ENCODE results near the gene VEGFB. TPM values are rescaled to one million over a fixed set of nuclear protein-coding genes. Genes with fewer than 3 reads are reported as not detected.

Gene VEGFB
- total RNA-seq, 1 experiment from 2014 or later = 101 TPM

DNA sequence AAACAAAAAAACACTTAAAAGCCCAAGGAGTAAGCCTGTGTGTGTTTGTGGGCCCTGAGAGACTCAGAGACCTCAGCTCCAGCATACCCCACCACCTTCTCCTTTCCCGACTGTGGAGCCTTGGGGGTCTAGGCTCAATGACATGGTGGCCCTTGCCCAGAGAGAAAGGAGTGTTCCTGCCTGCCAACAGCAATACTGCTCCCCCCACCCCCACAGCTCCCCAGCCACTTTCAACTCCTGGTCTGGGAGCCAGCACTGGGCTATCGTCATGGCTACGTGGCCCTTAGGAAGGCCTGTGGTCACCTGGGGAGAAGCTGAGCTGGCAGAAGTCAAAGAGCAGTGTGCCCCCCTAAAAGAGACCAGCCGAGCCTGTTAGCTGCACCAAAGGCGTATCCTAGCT, 9.7 kb downstream of the VEGFB start:
- CTCF ChIA-PET = interaction anchor here (0.9 kb wide), 1 partner anchor 8 kb away, joined by 3 read pairs; no protein-coding TSS in a partner anchor
- DNase-seq (ENCODE audit: low read depth, low spot score) = no peak
- Histone ChIP-seq H3K9me3 (ENCODE audit: control insufficient read depth, insufficient read depth, low read depth, low read length) (no peaks in the 10 kb centered on the region), H3K27ac (ENCODE audit: low read length) (peak overlapping the region; percentile 55), H3K27me3 (ENCODE audit: control insufficient read depth, insufficient read depth, low read length) (no peaks in the 10 kb centered on the region), H3K36me3 (ENCODE audit: control insufficient read depth, insufficient read depth, low read length) (peaks cover 3% of the 10 kb centered on the region; the same call in 1 of the 2 replicates), H3K4me1 (ENCODE audit: control insufficient read depth, insufficient read depth, low read length) (peaks cover 45% of the 10 kb centered on the region), H3K4me3 (ENCODE audit: low read depth in 2 of 2, low read length in 2 of 2) (peak overlapping the region; percentile 20 to 85; a peak in 3 of 4 replicates)
- no peak for TF ChIP-seq TCF7L2 (IDR thresholded peaks at IDR 0.05; ENCODE audit: low read depth, low read length)
- no peak for TF ChIP-seq SIN3A (IDR thresholded peaks at IDR 0.05; ENCODE audit: borderline replicate concordance, insufficient read depth, low read depth, low read length)
- TF ChIP-seq, protein P1, sequence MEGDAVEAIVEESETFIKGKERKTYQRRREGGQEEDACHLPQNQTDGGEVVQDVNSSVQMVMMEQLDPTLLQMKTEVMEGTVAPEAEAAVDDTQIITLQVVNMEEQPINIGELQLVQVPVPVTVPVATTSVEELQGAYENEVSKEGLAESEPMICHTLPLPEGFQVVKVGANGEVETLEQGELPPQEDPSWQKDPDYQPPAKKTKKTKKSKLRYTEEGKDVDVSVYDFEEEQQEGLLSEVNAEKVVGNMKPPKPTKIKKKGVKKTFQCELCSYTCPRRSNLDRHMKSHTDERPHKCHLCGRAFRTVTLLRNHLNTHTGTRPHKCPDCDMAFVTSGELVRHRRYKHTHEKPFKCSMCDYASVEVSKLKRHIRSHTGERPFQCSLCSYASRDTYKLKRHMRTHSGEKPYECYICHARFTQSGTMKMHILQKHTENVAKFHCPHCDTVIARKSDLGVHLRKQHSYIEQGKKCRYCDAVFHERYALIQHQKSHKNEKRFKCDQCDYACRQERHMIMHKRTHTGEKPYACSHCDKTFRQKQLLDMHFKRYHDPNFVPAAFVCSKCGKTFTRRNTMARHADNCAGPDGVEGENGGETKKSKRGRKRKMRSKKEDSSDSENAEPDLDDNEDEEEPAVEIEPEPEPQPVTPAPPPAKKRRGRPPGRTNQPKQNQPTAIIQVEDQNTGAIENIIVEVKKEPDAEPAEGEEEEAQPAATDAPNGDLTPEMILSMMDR (IDR thresholded peaks at IDR 0.05) = no peak
- peak; percentile 60 for TF ChIP-seq POLR2AphosphoS5 (IDR thresholded peaks at IDR 0.05; ENCODE audit: low read depth, low read length)
- TF ChIP-seq, protein P2, sequence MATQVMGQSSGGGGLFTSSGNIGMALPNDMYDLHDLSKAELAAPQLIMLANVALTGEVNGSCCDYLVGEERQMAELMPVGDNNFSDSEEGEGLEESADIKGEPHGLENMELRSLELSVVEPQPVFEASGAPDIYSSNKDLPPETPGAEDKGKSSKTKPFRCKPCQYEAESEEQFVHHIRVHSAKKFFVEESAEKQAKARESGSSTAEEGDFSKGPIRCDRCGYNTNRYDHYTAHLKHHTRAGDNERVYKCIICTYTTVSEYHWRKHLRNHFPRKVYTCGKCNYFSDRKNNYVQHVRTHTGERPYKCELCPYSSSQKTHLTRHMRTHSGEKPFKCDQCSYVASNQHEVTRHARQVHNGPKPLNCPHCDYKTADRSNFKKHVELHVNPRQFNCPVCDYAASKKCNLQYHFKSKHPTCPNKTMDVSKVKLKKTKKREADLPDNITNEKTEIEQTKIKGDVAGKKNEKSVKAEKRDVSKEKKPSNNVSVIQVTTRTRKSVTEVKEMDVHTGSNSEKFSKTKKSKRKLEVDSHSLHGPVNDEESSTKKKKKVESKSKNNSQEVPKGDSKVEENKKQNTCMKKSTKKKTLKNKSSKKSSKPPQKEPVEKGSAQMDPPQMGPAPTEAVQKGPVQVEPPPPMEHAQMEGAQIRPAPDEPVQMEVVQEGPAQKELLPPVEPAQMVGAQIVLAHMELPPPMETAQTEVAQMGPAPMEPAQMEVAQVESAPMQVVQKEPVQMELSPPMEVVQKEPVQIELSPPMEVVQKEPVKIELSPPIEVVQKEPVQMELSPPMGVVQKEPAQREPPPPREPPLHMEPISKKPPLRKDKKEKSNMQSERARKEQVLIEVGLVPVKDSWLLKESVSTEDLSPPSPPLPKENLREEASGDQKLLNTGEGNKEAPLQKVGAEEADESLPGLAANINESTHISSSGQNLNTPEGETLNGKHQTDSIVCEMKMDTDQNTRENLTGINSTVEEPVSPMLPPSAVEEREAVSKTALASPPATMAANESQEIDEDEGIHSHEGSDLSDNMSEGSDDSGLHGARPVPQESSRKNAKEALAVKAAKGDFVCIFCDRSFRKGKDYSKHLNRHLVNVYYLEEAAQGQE (IDR thresholded peaks at IDR 0.05; ENCODE audit: insufficient read depth in 1 of 2, low read depth in 2 of 2, low read length in 1 of 2) = no peak
- in situ Hi-C loops (cut with HindIII; ENCODE audit: low pct_unique_long_range_greater_than_20kb, low sequenced_read_pairs) (no loop called here), intact Hi-C loops (cut with micrococcal nuclease; ENCODE audit: unreplicated experiment) (loop anchor here (10.0 kb wide), 1 partner anchor 61 kb away; the partner anchor contains the start of genes CATSPERZ and ESRRA)
- POLR2A ChIA-PET = interaction anchor here (0.7 kb wide), 2 partner anchors 62 to 230 kb away, joined by 3 read pairs; no protein-coding TSS in a partner anchor
- no peak for ATAC-seq
- BruUV-seq (replicated peaks) = no TSS peak

DNA sequence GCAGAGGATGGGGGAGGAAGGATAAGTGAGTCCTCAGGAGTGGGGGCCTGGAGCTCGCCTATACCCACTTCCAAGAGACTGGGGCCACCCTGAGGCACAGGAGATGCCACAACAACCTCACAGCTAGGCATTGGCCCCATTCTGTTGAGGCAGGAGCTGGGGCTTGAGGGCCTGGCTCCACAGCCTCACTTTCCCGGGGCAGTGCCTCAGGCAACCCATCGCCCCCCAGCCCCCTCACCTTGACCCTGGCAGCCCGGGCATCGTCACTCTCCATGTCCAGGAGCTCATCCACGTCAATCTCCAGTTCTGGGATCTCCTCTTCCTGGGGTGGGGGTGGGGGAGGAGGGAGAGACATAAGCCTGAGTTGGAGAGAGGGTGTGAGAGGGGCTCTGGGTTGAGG, 10.6 kb downstream of the VEGFB start:
- no peaks in the 10 kb centered on the region for H3K9me3 ChIP-seq (ENCODE audit: control insufficient read depth, insufficient read depth, low read depth, low read length)
- in situ Hi-C loops (cut with HindIII; ENCODE audit: low pct_unique_long_range_greater_than_20kb, low sequenced_read_pairs) = no loop called here
- POLR2A ChIA-PET = interaction anchor here (0.6 kb wide), 1 partner anchor 61 kb away, joined by 3 read pairs; no protein-coding TSS in a partner anchor

More for the DNA sequence above, 10.6 kb downstream of the VEGFB start:
- CTCF ChIA-PET = no interaction called here
- no peak for ATAC-seq
- DNase-seq (ENCODE audit: low read depth, low spot score) = no peak
- no TSS peak for BruUV-seq (replicated peaks)
- intact Hi-C loops (cut with micrococcal nuclease; ENCODE audit: unreplicated experiment) = loop anchor here (10.0 kb wide), 1 partner anchor 60 kb away; the partner anchor contains the start of genes CATSPERZ and ESRRA
- Histone ChIP-seq H3K36me3 (ENCODE audit: control insufficient read depth, insufficient read depth, low read length) (peaks cover 3% of the 10 kb centered on the region; the same call in 1 of the 2 replicates), H3K27me3 (ENCODE audit: control insufficient read depth, insufficient read depth, low read length) (no peaks in the 10 kb centered on the region), H3K27ac (ENCODE audit: low read length) (peak overlapping the region; percentile 95), H3K4me1 (ENCODE audit: control insufficient read depth, insufficient read depth, low read length) (peaks cover 51% of the 10 kb centered on the region), H3K4me3 (ENCODE audit: low read depth in 2 of 2, low read length in 2 of 2) (peak overlapping the region; percentile 85 to 95)
- TF ChIP-seq POLR2AphosphoS5 (IDR thresholded peaks at IDR 0.05; ENCODE audit: low read depth, low read length) (no peak), SIN3A (IDR thresholded peaks at IDR 0.05; ENCODE audit: borderline replicate concordance, insufficient read depth, low read depth, low read length) (no peak), TCF7L2 (IDR thresholded peaks at IDR 0.05; ENCODE audit: low read depth, low read length) (no peak)
- TF ChIP-seq, protein P2 (IDR thresholded peaks at IDR 0.05; ENCODE audit: insufficient read depth in 1 of 2, low read depth in 2 of 2, low read length in 1 of 2) = no peak
- TF ChIP-seq, protein P1 (IDR thresholded peaks at IDR 0.05) = no peak

All from Panc1 (cell line).